HG03521 (cell line): ENCODE measurements around the gene TMEM255B.
"Not testable (repeated sequence)": the region's sequence is repeated elsewhere in the genome, so short reads cannot be mapped to it uniquely, and the experiment has no call there.

Source experiments
- ATAC-seq: cut with Tn5 transposase; IDR thresholded peaks from one replicate; pipeline ENCODE4 v1.9.1; 2021; ENCODE audit warnings: mild to moderate bottlenecking, moderate library complexity; ENCODE audit not compliant: unreplicated experiment

TMEM255B gene

DNA sequence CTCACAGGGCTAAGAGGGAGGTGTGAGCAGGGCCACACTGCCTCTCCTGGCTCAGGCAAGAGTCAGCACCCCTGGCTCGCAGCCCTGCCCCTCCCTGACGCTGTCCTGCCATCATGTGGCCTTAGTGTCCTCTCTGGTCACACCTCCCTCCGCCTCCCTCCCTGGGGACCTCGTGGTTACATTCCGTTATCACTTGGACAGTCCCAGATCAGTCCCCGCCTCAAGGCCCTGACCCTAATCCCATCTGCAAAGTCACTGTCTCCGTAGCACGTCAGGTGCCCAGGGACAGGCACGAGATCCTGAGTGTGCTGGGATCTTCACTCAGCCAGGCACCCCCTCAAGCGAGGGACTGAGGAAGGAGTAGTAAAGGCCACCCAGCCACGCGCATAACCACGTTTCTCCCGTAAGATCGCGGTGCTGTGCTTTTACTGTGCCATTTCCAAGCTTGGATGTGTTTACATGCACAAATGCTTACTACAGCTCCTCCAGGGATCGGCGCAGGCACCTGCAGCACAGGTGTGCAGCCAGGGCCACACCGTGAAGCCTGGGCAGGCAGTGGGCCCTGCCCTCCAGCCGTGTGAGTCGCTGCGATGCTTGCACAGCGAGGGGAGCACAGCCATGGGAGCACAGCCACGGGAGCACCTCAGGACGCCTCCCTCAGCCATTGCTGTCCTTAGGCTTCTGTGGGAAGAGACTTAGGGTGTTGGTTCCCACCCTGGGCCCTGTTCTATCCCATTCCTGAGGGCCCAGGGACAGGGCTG lies 10.7 kb upstream of the TMEM255B start:
- no peak for ATAC-seq

DNA sequence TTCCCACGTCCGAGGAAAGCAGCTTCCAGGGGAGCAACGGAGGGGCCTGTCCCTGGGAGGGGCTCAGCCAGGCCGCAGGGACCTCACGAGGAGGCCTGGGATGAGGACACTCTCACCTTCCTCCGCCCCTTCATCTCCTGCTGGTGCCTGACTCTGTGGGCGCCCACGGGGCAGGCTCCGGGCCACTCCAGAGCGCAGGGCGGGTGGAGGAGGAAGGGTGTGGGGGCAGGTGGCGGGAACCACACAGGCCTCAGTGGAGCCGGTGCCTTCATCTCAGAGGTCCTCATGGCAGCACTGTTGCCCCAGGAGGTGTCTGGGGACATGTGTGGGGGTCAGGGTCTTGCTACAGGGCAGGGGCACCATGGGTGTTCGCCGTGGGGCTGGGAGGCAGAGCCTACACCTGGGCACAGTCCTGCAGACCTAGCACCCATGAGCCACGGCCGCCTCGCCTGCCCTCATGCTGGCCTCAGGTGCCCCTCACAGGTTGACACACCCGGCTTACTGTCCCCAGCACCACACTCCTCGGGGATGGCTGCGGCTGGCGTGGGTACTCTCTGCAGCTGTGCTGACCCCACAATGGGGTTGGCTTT lies 10.1 kb upstream of the TMEM255B start:
- ATAC-seq = no peak

DNA sequence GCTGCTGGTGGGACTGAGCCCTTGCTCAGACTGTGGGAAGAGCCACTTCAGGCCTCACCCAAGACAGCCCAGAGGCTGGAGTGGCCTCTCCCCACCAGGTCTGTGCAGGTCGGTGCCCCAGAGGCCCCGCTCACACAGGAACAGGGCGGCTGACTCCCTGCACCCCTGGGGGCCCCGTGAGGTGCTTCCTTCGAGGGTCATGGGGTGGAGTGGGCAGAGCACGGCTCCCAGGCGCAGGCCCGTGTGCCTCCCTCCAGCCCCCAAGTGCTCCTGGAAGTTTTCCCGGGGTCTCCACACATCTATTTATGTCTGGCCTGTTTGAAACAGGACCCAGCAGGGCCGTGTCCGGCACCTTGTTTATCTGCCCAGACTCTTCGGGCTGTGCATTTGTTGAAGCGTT lies 9.5 kb upstream of the TMEM255B start:
- ATAC-seq = no peak

DNA sequence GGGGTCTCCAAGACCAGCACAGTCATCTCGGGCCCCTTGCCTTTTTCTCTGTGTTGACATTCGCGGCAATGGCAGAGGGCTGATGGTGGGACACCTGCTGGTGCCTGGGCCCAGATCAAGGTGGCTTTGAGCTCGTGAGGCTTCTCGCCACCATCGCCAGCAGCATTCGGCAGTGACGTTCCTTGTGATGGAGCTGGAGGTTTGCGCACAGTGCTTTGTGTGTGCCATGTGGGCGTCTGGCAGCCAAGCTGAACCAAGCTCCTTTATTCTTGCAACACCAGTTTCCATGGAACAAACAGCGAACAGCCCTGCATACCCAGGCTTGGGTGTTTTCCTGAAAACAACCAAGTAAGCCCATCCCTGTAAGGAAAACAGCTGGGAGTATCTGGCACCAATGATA lies 9.1 kb upstream of the TMEM255B start:
- ATAC-seq = no peak

DNA sequence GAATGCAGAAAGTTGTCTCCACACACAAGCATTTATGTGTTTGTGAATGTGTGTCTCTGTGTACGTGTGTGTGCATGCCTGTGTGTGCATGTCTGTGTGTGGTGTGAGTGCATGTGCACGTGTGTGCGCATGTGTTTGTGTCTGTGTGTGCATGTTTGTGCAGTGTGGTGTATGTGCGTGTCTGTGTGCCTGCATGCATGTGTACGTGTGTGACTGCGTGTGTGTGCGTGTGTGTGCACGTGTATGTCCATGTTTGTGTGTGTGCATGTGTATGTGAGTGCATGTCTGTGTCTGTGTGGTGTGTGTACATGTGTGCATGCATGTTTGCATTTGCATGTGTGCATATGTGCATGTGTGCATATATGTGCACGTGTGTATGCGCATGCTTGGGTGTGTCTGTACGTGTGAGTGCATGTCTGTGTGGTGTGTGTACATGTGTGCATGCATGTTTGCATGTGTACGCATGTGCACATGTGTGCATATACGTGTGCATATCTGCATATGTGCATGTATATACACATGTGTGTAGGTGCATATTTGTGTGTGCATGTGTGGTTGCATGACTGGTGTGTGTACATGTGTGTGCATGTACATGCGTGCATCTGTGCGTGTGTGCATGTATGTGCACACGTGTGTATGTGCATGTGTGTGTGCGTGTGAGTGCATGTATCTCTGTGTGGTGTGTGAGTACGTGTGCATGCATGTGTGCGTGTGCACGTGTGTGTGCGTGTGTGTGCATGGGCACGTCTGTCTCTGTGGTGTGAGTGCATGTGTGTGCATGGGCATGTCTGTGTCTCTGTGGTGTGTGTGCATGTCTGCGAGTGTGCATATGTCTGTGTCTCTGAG lies 8.2 kb upstream of the TMEM255B start:
- no peak for ATAC-seq

DNA sequence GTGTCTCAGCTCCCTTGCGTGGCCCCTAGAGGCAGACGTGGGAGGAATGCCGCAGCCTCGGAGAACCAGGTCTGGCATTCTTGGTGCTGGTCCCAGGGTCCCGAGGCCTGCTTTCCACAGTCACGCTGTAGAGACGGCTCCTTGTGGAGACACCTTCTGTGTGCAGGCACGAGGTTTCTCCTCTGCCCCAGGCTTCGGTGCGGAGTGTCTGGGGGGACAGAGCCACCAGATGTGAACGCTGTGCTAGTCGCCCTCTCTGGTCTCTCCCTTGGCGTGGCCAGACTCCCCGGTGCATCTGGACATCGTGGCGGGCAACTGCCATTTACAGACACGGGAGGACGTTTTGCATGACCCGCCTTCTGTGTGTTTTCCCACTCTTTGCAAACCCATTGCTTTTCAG lies 7.5 kb upstream of the TMEM255B start:
- ATAC-seq = no peak

DNA sequence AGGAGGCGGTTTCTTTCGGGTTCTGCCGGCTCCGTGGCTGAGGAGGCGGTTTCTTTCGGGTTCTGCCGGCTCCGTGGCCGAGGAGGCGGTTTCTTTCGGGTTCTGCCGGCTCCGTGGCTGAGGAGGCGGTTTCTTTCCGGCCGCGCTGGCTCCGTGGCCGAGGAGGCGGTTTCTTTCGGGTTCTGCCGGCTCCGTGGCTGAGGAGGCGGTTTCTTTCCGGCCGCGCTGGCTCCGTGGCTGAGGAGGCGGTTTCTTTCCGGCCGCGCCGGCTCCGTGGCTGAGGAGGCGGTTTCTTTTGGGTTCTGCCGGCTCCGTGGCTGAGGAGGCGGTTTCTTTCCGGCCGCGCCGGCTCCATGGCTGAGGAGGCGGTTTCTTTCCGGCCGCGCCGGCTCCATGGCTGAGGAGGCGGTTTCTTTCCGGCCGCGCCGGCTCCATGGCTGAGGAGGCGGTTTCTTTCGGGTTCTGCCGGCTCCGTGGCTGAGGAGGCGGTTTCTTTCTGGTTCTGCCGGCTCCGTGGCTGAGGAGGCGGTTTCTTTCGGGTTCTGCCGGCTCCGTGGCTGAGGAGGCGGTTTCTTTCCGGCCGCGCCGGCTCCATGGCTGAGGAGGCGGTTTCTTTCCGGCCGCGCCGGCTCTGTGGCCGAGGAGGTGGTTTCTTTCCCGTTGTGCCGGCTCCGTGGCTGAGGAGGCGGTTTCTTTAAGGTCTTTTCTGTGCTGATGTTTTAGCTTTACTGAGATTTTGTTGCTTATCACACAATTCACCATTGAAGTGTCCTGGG lies 6.6 kb upstream of the TMEM255B start:
- not testable (repeated sequence) for ATAC-seq

DNA sequence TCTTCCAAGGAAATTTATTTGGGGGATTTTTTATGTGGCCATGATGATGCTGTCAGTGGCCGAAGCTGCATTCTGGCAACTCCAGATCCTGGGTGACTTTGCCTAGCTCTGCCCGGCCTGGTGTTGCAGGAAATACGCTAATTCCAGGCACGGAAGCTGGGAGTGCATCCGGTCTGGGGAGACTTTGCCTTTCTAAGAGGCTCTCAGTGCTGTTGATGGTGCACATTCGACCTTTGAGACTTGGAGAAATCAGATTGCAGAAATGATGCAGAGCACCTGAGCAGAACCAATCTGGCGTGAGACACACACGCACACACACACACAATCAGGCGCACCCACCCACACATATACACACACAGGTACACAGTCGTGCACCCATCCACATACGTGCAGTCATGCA lies 5.9 kb upstream of the TMEM255B start:
- no peak for ATAC-seq

DNA sequence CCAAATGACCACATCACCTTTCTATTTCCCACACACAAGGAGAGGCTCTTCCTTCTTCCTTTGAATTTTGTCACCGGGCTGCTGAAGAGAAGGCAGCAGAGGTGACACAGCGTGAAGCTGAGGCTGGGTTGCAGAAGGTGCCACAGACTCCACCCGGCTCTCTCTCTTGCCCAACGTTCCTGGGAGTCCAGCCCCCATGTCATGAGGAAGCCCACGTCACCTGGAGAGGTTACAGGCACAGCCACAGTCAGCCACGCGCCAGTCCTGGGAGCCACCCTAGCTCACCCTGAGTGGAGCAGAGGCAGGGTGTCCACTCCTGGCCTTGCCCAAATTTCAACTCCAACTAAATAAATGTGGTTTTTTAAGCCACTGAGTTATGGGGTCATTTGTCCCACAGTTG lies 4.8 kb upstream of the TMEM255B start:
- no peak for ATAC-seq

DNA sequence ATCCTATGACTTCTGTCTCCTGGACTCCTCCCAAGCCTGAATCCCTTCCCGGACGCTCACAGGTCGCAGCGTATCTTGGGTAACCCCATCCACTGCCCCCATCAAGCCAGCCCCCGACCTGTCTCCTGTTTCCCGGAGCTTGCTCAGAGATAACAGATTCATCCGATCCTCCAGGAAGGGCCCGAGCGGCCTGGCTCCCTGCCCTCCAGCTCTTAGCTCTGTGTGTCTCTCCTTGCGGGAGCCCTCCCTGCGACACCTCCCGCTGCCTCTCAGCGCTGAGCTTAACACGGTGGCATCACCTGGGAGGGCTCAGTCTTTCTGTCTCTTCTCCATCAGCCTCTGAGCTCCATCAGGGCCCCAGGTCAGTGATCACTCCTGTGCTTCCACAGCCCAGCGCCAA lies 4.3 kb upstream of the TMEM255B start:
- ATAC-seq = no peak

DNA sequence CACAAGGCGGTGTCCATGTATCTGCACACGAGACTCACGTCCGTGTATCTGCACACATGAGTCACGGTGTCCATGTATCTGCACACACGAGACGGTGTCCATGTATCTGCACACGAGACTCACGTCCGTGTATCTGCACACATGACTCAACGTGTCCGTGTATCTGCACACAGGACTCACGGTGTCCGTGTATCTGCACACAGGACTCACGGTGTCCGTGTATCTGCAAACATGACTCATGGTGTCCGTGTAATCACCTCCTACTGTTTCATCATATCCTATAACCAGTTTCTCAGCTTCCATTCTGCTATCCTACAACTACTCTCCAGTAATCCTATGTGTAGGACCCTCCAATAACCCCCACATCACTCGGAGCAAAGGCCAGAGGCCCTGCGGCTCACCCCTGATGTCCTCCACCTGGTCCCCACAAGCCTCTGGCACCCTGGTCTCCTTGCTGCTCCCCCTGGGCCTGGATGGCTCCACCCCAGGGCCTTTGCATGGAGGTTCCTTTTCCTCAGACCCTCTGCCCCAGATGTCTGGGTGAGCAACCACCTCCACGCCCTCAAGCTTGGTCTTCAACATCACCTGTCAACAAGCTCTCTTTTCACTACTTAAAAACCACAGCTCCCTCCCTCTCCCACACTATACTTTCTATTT lies 2.5 kb upstream of the TMEM255B start:
- no peak for ATAC-seq

DNA sequence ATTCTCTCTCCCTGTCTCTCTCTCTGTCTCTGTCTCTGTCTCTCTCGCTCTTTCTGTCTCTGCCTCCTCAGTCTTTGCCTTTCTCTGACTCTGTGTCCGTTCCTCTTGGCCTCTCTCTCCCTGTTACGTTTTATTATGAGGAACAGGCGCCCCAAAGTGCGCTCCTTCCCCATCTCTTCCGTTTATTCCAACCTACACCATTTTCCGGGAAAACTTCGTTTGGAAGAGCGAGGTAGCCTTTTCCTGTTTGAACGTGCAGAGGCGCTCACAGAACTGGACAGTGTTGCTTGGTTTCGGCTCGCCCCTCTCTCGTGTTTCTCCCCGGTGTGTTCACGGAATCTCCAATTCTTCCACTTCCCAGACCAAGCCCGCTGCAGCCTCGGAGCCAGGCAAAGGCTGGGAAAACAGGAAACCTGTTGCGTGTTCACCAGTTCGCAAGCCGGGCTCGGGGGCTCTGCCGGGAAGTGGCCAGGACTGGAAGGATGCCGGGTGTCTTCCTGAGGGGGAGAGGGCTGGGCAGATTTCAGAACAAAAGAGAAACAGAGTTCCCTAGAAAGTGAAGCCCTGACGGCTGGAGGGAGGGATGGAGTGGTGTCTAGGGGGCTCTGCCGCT lies 605 bp downstream of the TMEM255B start:
- no peak for ATAC-seq

DNA sequence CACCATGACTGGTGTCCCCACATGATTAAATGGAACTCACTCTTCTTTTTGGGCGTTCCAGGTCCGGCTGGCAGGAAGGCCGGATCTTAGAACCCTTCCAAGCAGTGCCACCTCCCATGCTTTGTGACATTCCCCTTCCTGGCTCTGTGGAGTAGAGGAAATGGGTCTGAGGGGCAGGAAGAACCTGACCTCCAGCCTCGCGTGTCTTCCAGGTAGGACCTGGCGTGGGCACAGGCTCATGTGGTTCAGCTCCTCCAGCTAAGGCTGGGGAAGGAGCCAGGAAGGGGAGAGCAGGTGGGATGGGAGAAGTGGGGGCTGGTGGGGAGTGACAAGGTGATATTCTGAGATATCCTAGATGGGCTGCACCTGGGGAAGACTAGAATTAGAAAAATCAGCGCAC lies 2.1 kb downstream of the TMEM255B start:
- ATAC-seq = no peak

DNA sequence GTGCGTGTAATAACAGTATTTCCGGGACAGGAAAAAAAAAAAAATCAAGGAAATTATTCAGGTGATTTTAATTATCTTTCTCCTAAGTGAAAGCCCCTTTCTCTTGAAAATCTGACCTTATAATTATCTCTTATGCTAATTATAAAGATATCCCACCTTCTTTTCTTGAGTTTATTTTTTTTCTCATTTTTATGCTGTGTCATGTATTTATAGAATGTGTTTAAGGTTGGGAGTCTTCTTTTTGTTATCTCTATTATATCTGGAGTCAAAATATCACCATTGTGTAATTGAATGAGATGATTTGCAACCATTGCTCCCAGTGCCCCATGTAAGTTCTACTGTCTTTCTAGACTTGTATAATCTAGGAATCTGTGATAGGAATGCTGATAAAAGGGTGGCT lies 3.0 kb downstream of the TMEM255B start:
- no peak for ATAC-seq

DNA sequence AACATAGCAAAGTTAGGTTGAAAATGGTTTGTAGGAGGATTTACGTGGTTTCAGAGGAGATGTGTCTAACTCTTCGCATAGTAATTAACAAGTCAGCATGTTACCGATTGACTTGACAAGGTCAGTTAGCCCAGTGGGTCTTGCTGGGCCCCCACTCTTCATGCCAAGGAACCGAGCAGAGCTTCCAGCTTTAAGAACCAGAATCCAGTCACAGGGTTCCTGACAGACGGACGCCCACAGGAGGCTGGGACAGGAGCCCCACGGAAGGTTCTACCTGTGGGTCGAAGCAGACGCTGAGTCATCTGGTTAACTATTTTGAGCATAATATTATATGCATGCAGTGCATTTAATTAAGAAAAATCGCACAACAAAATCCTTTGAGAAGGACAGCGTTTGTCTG lies 3.5 kb downstream of the TMEM255B start:
- ATAC-seq = no peak

DNA sequence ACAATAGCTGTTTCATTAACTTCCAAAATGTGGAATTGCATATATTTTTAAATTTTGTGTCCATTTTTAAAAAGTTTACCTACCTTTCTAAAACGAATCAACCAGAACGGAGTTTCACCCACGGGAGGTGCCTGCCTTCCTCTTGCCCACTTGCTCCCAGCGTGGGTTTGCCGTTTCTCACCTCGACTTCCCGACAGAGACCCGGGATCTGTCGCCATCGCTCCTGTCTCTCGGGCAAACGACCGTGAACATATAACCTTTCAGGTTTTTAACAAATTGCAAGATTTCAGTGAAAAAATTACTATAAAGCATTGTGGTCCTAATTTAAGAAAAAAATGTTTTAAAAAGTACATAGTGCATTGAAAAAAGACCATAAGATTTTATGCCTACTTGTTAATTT lies 4.2 kb downstream of the TMEM255B start:
- ATAC-seq = no peak

DNA sequence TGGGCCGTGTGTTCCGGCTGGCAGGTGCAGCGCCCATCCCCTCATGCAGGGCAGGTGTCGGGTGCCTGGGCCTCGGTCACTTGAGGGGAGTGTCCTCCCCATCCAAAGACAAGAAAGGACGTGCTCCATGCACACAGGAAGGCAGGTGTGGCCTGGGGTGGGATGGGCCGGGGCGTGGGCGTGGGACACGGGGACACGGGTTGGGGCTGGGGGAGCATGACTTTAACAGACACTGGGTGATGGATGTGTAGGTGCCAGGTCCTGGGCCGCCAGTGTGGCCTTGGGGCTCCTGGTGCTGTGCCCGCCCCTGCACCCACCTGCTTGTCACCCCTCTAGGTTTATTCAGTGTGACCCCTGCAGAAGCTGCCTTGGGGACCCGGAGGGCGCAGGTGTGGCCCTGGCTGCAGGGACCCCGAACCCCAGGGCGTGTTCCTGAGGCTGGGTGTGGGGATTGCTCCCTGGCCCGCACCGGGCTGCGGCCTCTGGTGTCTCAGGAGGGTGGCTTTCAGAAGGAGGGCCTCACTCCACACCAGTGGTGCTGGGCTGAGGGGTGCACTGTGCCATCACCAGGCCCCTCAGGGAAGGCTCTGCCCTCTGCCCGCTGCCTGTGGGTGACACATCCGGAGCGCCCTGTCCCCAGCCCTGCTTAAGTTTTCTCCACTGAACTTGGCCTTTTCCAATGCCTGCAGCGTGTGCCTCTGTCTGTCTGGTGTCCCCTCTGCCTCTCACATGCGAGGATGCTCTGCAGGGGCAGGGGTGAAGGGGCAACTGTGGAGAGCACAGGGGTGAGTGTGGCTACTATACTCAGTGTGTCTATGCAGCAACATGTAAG lies 5.2 kb downstream of the TMEM255B start:
- no peak for ATAC-seq

DNA sequence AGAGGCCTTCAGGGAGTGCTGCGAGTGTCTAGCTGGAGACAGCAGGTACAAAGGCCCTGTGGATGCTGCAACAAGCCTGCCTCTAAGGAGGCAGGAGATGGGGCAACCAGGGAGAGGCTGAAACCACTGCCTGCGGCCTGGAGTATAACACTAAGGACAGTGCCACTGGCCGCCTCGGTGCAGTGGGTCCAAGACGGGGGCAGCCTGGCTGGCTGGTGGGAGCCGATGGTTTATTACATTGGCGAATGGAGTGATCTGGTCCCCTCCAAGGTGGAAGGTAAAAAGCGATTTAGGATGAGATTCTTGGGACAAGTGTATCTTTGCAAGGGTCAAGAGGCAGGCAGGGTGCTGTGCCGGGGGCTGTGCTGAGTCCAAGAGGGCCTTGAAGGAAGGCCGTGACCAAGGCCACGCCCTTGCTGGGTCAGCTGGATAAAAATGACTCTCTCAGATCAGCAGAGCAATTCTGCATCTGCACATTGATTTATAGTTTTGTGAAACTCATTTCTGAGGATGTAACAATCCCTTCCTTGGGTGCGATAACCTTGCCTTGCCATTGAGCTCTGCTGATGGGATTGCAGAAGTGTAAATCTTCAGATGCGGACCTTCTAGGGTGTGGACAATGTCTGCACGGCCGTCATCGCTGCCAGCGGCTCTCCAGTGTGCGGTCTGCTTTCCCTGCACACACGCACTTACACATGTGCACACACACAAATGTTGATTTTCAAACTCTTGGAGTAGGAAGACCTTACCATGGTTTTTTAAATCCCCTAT lies 6.0 kb downstream of the TMEM255B start:
- ATAC-seq = no peak

DNA sequence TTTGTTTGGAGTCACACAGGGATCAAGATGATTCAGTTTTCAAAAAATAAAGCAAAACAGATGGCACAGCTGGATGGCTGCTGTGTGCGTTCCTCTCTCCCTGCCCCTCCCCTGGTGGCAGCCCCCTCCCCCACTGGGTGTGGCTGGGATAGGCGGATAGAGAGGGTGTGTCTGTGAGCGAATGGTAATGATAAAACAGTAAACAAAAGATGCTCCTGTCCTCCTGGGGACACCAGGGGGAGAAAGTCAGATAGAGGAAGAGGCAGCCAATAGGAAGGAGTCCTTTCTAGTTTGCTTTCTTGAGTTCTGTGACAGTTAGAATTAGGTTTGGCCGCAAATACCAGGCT lies 6.5 kb downstream of the TMEM255B start:
- ATAC-seq = no peak
